NCI-H82 treated with DMSO at 0.1 percent for 48 hours (cell line): ENCODE measurements around the gene PLS3.
"Not testable (repeated sequence)": the region's sequence is repeated elsewhere in the genome, so short reads cannot be mapped to it uniquely, and the experiment has no call there.

Experiments used
- DNase-seq: peaks from one replicate; lab custom pipeline; 2025; ENCODE audit not compliant: unreplicated experiment; lab: John Stamatoyannopoulos, UW

The PLS3 gene

DNA sequence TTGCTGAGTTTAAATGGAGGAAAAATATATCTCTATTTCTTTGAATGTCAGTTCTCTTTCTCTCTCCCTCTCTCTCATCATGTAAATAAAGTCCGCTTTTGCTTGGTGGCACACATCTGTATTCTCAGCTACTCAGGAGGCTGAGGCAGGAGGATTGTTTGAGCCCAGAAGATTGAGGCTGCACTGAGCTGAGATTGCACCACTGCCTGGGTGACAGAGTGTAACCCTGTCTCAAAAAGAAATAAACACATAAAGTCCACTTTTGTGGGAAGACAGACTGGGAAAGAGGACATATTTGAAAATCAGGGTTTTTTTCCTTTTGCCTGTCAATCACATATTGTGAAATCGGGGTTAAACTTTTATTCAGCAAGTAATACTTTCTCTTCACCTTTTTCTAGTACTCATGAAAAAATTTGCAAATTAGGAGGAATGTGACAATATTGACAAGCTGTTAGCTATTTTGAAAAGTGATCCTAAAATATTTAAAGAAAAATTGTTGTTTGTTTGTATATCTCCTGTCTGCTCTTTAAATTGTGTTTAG, 42.6 kb downstream of the PLS3 start:
- no peak for DNase-seq

DNA sequence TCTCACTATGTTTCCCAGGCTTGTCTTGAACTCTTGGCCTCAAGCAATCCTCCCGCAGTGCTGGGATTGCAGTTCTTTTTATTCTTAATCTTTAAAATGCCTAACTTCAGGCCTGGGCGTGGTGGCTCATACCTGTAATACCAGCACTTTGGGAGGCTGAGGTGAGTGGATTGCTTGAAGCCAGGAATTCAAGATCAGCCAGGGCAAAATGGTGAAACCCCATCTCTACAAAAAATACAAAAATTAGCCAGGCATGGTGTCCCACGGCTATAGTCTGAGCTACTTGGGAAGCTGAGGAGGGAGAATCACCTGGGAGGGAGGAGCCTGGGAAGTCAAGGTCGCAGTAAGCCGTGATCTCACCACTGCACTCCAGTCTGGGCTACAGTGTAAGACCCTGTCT, 45.9 kb downstream of the PLS3 start:
- no peak for DNase-seq

DNA sequence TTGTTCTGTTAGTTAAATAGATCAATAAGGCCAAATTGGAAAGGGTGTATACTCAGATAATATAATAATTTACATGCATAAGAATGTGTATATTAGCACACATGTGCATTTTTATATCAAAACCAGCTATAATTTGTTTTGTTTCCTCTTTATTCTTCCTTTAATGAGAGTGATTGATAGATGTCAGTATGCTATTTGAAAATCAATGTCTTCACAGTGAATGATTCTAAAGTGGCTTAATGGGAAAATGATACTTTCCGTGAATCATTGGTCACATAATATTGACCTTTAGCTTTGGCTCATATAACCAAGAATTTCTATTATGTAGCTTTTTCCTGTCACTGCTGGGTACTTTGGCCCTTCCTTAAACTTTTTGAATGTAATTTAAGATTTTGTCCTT, 48.6 kb downstream of the PLS3 start:
- DNase-seq, result no peak

DNA sequence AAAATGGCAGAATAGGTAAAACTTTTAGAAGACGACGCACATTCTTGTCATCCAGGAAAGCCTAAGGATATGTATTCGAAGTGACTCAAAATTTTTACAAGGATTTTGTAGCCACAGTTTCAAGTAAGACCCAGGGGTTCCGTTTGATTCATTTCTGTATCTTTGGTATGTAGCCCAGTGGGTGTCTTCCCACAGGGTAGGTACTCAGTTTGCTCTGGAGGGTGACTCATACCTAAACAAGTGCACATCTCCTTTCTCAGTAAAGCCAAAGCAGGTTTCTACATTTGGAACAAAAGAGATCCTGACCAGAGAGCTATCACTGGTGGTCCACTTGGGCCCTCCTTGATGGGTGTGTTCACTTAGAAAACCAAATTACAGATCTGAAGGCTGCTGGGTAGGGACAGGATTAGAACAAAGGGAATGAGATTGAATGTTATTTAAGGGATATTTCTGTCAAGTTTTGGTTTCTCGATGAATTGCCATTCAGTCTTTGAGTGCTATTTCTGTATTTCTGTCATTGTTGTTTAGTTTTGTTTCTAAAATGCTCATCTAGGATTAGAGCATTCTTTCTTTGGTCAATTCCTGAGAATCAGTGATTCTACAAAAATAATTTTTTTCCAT, 56.1 kb downstream of the PLS3 start:
- DNase-seq, result no peak

DNA sequence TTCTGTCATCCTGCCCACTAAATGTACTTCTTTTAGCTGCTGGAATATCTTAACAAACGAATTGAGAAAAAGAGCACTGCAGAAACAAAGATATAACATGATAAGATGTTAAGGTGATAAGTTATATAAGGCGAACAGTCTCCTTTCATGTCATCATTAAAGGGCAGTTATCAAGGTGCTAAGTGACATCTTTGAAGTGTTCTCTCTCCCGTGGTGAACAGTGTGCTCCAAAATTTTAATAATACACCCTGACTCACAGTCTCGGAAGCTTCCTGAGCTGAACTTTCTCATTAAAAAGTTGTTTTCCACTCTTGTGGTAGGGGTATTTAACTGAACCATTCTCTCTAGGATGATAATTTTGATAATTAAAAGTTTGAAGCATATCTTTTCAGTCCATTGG, 61.6 kb downstream of the PLS3 start:
- DNase-seq, result no peak

DNA sequence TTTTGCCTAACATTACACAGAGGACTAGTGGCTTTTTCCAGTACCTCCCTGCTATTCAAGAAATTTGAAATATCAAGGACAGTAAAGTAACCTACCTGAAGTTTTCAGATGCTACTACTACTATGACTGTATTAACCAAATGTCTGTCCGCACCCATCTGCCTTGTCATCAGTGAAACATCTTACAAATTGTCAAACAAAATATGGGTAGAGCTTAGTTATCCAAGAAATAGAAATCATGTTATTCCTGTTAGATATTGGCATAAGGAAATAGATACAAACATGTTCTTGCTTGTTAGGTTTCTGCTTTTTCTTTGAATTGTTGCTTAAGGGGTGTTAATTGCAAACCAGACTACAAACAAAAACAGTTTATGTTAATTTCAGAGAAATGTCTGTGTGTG, 63.9 kb downstream of the PLS3 start:
- DNase-seq, result no peak

DNA sequence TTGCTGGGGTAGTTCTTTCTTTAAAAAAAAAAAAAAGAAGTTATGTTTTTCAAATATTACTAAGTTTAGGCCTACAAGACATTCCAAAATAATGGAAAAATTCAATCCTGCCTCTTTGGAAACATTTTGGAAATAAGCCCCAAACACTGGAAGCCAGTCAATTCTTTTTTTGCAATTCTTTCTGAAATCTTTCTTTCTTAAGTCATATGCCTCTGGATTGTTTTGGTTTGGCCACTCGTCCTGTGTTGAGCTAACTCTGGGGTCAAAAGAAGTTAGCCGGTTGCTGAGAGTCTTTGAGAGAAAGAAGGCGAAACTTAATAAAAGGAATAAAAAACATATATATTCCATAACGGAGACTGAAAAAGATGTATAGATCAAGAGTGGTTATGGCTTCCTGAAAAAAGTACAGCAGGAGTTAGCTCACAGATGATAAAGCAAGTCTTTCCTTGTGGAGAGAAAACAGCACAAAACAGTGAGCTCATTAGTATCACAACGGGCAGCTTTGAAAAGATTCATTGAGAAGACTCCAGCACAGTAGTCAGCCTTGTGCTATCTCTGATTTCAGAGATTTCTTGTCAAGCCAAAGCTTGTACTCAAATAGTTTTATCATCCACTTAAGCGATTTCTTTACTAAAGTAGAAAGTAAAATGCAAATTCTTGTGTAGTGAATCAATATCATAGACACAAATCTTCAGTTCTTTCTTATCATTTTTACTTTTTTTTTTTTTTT, 64.8 kb downstream of the PLS3 start:
- no peak for DNase-seq

DNA sequence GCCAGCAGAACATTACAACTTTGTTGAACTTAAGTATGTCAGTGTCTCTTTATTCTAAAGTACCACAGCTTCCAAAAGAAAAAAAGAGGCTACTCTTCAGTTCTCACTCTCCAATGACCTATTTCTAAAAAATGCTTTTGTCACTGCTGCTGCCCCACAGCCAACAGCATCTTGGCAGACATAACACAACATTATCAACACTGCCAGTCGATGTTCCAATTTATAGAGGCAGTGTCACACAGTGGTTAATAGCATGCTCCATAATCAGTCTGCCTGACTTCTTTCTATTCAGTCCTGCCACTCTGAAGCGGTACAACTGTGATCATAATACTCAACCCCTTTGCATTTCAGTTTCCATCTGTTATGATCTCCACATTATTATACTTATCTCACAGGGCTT, 69.2 kb downstream of the PLS3 start:
- no peak for DNase-seq

DNA sequence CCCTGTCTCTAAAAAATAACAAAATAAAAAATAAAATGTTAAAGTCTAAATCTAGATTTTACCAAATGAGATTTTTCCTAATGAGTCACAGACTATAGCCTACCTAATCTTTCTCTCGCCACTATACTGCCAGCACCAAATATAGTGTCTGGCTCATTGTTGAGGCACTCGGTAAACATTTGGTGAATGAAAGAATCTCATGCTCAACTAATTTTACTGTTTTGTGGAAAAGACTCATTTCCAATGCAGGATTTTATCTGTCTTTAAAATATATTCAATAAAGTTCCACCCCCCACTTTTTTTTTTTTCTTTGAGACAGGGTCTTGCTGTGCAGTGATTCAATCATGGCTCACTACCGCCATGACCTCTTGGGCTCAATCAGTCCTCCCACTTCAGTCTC, 71.5 kb downstream of the PLS3 start:
- DNase-seq, result no peak

DNA sequence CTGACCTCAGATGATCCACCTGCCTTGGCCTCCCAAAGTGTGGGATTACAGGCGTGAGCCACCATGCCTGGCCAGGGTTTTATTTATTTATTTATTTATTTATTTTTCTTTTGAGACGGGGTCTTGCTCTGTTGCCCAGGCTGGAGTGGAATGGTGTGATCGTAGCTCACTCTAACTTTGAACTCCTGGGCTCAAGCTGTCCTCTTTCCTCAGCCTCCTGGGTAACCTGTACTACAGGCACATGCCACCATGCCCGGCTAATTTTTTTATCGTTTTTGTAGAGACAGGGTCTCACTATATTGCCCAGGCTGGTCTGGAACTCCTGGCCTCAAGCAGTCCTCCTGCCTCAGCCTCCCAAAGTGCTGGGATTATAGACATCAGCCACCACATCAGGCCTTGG, 72.4 kb downstream of the PLS3 start:
- not testable (repeated sequence) for DNase-seq

DNA sequence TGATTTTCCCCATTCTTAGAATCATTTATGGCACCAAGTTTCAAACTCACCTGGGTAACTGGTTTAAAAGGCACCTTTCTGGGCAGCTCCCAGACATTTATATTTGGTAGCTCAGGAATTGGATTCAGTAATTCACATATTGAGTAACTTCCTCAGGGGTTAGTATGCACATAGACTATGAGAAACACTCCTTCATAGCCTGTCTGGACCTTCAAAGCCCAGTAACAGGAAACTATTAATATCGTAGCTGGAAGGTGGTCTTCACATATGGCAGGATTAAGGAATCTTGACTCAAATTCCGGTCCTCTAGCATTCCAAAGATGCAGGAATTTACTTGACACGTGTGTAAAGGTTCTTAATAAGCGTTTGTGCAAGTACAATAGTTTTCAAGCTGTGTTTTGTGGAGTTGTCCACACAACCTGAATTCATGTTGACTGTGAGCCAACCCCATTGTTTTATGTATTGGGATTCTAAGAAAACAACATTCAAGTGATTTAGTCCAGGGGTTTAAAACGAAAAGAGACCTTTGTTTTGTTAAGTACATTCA, 78.4 kb downstream of the PLS3 start:
- DNase-seq, result no peak

DNA sequence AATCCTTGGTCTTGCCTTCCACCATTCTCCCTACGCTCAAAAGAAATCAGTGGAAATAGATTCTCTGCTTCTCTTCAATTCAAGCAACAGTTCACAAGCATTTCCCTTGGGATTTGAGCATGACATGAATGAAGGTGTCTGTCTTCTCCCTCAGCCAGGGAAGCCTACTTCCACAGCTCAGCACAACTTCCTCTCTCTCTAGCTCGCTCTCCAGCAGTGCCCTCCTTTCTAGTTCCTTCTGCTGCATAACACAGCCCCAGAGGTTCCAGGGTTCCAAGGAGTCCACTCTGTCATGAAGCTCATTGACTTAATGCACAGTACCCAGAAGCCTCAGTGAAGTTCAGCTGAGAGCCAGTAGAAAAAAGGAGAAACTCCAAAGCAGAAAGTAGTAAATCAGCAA, 81.3 kb downstream of the PLS3 start:
- no peak for DNase-seq

DNA sequence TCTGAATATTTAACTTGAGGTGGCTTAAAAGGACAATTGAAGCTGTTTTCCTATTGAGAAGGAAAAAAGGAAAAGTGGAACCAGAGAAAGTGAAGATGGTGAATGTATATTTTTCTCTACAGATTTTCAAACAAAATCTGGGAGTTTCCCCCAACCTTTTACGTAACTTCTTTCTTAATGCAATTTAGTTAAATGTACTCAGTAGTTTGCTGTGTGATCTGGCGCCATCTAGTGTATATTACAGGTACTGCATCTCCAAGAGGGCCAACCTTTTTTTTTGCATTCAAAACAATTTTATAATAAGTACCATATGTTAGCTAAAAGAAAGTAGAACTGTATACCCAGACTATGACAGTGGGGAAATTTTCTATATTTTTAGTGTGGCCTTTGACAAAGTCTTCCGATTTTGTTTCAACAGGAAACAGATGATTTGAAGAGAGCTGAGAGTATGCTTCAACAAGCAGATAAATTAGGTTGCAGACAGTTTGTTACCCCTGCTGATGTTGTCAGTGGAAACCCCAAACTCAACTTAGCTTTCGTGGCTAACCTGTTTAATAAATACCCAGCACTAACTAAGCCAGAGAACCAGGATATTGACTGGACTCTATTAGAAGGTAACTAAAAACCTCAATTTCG, 82.0 kb downstream of the PLS3 start:
- peak; percentile 37 for DNase-seq

DNA sequence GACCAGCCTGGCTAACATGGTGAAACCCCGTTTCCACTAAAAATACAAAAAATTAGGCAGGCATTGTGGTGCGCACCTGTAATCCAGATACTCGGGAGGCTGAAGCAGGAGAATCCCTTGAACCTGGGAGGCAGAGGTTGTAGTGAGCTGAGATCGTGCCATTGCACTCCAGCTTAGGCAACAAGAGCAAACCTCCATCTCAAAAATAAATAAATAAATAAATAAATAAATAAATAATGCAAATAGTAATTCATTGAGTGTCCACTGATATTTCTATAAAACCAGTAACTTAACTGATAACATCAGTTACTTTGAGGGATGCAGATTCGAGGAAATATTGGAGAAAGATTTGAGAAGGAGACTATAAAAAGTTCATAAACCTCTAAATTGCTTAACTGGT, 83.4 kb downstream of the PLS3 start:
- not testable (repeated sequence) for DNase-seq

DNA sequence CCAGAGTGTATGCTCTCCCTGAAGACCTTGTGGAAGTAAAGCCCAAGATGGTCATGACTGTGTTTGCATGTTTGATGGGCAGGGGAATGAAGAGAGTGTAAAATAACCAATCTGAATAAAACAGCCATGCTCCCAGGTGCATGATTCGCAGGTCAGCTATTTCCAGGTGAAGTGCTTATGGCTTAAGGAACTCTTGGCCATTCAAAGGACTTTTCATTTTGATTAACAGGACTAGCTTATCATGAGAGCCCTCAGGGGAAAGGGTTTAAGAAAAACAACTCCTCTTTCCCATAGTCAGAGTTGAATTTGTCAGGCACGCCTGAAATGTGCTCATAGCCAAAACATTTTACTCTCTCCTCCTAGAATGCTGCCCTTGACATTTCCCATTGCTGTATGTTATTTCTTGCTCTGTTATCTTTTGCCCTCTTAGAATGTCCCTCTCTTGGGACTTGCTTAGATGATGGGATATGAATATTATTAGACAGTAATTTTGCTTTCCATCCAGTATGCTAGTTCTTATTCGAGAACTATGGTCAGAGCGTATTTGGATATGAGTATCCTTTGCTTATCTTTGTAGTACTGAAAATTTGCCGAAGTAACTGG, 88.6 kb downstream of the PLS3 start:
- no peak for DNase-seq

DNA sequence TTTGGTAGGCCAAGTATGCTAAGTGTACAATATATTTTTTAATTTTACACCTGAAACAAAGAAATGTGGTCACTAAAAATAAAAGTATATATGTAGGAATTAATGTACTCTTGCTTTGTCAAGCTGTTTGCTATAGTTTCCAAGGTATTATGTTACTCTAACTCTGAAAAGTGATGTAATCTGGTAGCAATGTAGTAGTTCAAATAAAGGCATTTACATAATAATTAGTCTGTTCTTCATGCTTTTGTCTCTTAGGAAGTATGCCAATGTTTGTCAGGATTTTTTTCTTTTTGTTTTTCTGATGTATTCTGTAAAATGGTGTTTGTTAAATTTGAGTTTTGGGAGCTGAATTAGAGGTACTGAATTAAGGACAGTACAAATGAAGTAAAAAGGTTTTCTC, 89.5 kb downstream of the PLS3 start:
- no peak for DNase-seq

DNA sequence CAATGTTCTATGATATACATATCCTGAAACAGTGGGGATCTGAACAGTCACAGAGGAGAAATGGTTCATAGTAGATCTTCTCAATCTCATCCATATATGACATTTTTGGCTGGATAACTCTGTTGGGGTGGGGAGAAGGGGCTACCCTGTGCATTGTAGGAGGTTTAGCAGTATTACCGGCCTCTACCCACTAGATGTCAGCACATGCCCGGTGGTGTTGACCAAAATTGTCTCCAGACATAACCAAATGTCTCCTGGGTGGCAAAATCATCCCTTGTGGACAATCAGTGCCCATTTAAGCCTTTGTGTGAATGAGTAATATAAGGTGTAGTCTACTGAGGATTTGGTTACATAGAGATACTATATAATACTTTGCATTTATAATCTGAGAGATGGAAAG, 89.9 kb downstream of the PLS3 start:
- peak; percentile 6 for DNase-seq

DNA sequence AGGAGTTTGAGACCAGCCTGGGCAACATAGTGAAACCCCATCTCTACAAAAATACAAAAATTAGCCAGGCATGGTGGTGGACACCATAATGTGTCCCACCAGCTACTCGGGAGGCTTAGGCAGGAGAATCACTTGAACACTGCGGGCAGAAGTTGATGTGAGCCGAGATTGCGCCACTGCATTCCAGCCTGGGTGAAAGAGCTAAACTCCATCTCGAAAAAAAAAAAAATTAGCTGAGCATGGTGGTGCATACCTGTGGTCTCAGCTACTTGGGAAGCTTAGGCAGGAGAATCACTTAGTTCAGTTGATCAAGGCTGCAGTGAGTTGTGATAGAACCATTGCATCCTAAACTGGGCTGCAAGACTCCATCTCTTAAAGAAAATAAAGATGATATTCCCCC, 91.2 kb downstream of the PLS3 start:
- no peak for DNase-seq

DNA sequence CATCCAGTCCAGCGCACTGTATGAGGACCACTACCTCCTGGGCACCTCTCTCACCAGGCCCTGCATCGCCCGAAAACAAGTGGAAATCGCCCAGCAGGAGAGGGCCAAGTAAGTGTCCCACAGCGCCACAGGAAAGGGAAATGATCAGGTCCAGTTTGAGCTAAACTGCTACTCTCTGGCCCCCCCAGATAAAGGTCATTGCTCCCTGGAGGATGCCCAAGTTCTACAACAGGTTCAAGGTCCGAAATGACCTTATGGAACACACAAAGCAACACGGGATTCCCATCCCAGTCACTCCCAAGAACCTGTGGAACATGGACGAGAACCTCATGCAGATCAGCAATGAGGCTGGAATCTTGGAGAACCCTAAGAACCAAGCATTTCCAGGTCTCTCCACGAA, 104.1 kb downstream of the PLS3 start:
- DNase-seq, result no peak

DNA sequence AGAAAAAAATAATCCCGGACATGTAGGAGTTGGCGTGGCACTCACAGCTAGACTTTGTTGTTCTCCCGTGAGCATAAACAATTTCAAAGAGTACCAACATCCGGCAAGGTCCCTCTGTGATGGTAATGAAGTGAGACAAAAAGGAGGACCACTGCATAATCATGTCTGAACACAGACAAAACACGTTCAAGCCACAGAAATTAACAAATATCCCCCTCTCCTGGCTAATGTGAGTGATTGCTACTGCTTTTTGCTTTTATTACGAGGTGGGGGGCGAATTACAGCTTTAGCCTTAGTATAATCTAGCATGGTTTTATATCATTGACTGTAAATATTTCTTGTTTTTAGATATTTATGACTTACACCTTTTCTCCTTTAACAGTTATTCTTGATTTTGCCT, 118.5 kb downstream of the PLS3 start:
- peak; percentile 16 for DNase-seq

DNA sequence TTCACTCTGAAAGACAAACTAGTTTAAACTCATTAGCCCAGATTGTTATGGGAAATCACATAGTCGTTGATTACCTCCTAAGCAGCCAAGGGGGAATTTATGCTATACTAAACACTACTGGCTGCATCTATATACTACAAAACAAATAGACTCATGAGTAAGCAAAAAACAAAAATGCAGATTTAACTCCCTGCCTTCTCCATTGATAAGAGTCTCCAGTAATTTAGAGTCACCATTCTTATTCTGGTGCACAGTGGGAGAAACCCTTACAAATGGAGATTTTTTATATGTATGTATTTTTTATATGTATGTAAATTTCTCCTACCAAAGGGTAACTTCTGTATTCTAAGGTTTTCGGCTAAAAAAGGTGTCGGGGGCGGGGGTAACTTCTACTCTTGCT, 126.6 kb downstream of the PLS3 start:
- DNase-seq, result no peak

DNA sequence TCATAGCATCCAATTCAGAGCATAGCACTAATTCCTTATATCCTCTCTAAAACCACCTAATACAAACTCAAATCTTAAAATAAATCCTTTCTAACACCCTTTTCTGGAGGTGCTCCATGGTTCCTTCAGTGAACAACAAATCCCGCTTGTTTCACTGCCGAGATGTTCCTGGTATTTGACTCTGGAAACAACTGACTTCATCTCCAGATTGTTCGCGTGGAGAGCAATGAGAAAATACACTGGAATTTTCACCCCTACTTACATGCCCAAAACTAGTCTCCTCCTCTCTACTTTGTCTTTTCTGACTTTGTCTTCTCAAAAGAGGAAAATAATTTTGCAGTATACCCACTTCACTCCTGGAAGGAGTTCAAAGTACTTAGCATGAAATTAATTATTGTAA, 129.0 kb downstream of the PLS3 start:
- peak; percentile 41 for DNase-seq
